A549 (cell line): Measurements from ENCODE around the gene SLC25A11. TPM values are rescaled to one million over a fixed set of nuclear protein-coding genes. Genes with fewer than 3 reads are reported as not detected.

Source experiments
- ATAC-seq, 2 experiments: fragments of 200-7000 bp in 1 of 2; fragments of >200 bp in 1 of 2; cut with Nextera tagmentation in 1 of 2; cut with Tn5 transposase in 1 of 2; 3 replicates each; pipeline versions ENCODE4 v1.8.0 to v1.9.1; 2018 to 2020; ENCODE audit warnings: mild to moderate bottlenecking in 1 of 2, moderate library complexity in 1 of 2
- CTCF ChIA-PET: fragments of 300-600 bp; sonication (Branson Sonifier 250); formaldehyde crosslinking; extraction: SDS; loops from one replicate; lab custom pipeline; 2021; ENCODE audit warnings: antibody characterized with exemption, inconsistent platforms; lab: Yijun Ruan, JAX
- POLR2A ChIA-PET: fragments of 350-600 bp; formaldehyde crosslinking; extraction: SDS; loops from one replicate; lab custom pipeline; 2021; ENCODE audit warnings: antibody characterized with exemption, inconsistent platforms; lab: Yijun Ruan, JAX
- DNase-seq, 2 experiments: peaks; one replicate each; pipeline versions ENCODE4 v3.0.0 to v3.0.0-alpha.2; 2011 to 2016; ENCODE audit warnings: low read depth in 1 of 2, low spot score in 1 of 2
- FAIRE-seq: peaks from 2 replicates; lab custom pipeline; 2011; peaks lifted over from hg19 to GRCh38; lab: Jason Lieb, UNC
- H3K27ac ChIP-seq, 2 experiments: fragments of >200 bp; sonication (Bioruptor Twin); formaldehyde crosslinking; 3 replicates each; pipeline ENCODE4 v1.5.1; 2016 to 2017
- H3K4me1 ChIP-seq: fragments of >200 bp; sonication (Bioruptor Twin); formaldehyde crosslinking; 3 replicates; pipeline ENCODE4 v1.6.1; 2016
- H3K4me2 ChIP-seq: fragments of >200 bp; sonication (Bioruptor Twin); formaldehyde crosslinking; 3 replicates; pipeline ENCODE4 v1.6.1; 2016
- H3K4me3 ChIP-seq: fragments of >200 bp; sonication (Bioruptor Twin); formaldehyde crosslinking; 3 replicates; pipeline ENCODE4 v1.5.1; 2016
- H3K9me3 ChIP-seq: fragments of >200 bp; sonication (Bioruptor Twin); formaldehyde crosslinking; 3 replicates; pipeline ENCODE4 v1.6.1; 2016
- FOSB ChIP-seq: fragments of 250-450 bp; sonication (Bioruptor Pico); IDR thresholded peaks from 2 replicates; pipeline ENCODE4 v1.5.0; 2020; ENCODE audit warnings: mild to moderate bottlenecking, moderate library complexity
- FOXS1 ChIP-seq: fragments of 250-450 bp; sonication (Bioruptor Pico); IDR thresholded peaks from 2 replicates; pipeline ENCODE4 v1.5.0; 2020; ENCODE audit warnings: mild to moderate bottlenecking, moderate library complexity
- HDAC2 ChIP-seq: fragments of 200-600 bp; sonication (generic); IDR thresholded peaks from 2 replicates; pipeline ENCODE4 v1.6.1; 2016
- JUN ChIP-seq, 2 experiments: fragments of >200 bp; sonication (Bioruptor Twin); formaldehyde crosslinking; IDR thresholded peaks; 2 replicates in 1 of 2; 3 replicates in 1 of 2; pipeline ENCODE4 v1.6.1; 2016 to 2017
- MAFK ChIP-seq: fragments of 450-650 bp; IDR thresholded peaks from 2 replicates; pipeline ENCODE4 v1.6.1; 2014; ENCODE audit not compliant: partially characterized antibody
- NPAS2 ChIP-seq: fragments of 250-450 bp; sonication (Bioruptor Pico); IDR thresholded peaks from 2 replicates; pipeline ENCODE4 v1.8.0; 2022; ENCODE audit warnings: mild to moderate bottlenecking, moderate library complexity, borderline replicate concordance
- NR3C1 ChIP-seq: fragments of >200 bp; sonication (Bioruptor Twin); formaldehyde crosslinking; IDR thresholded peaks from 3 replicates; pipeline ENCODE4 v1.6.1; 2017
- POLR2A ChIP-seq: IDR thresholded peaks from 2 replicates; pipeline ENCODE4 v1.6.1; 2012; ENCODE audit warnings: mild to moderate bottlenecking, low read length
- ZC3H11A ChIP-seq: fragments of 450-650 bp; IDR thresholded peaks from 2 replicates; pipeline ENCODE4 v1.6.1; 2014; ENCODE audit warnings: antibody characterized with exemption, mild to moderate bottlenecking
- ZFP36 ChIP-seq: fragments of 450-650 bp; IDR thresholded peaks from 2 replicates; pipeline ENCODE4 v1.6.1; 2014; ENCODE audit warnings: borderline replicate concordance; ENCODE audit not compliant: partially characterized antibody
- WGBS: methylation state at CpG from one replicate; pipeline ENCODE4 v1.1.6; 2017; ENCODE audit errors: missing lambda C conversion rate; 5-methylcytosine and 5-hydroxymethylcytosine counted together
- polyA plus RNA-seq, 4 experiments: library from polyadenylated mRNA; depleted of rRNA in 3 of 4; stranded (reverse); fragments of >200 nt; fragmentation: RNase III in 1 of 4; extraction: RNeasy Plus Mini Kit Qiagen cat#74134 plus additional on column Dnase treatment in 1 of 4; gene quantifications; 2 replicates in 3 of 4; 3 replicates in 1 of 4; pipeline ENCODE4 v1.2.3, GENCODE V29; 2011 to 2017
- TF ChIP-seq, protein P1 (sequence below): fragments of 250-450 bp; sonication (Bioruptor Pico); IDR thresholded peaks from 2 replicates; pipeline ENCODE4 v1.5.0; 2021; ENCODE audit warnings: mild to moderate bottlenecking, moderate library complexity, borderline replicate concordance
- TF ChIP-seq, protein P2 (sequence below): fragments of >200 bp; sonication (Bioruptor Twin); formaldehyde crosslinking; IDR thresholded peaks from 3 replicates; pipeline ENCODE4 v1.5.1; 2016

SLC25A11 gene
- polyA plus RNA-seq, 2 of the 4 experiments (the other 2 are of a cell fraction): 60.2 to 69.2 TPM

DNA sequence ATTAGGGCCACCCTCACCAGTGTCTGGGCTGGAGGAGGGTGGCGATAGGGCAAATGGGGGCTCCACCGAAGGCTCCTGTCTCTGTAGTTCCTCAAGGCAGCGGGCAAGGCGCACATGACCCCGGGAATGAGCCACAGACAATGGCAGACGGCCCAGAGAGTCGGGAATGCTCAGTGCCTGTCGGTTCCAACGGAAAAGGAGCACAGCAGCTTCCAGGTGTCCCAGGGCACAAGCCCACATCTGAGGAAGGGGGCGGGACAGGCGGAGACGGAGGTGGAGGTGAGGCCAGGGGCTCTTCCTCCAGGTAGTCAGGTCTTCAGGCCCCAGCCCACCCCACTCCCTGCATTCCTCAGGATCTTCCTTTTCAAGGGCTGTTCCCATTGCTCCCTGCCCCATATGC is 32.9 kb upstream of the SLC25A11 start (continued):
- TF ChIP-seq FOSB (CRISPR knock-in tag): no peak
- no peak for TF ChIP-seq HDAC2
- TF ChIP-seq, protein P1, sequence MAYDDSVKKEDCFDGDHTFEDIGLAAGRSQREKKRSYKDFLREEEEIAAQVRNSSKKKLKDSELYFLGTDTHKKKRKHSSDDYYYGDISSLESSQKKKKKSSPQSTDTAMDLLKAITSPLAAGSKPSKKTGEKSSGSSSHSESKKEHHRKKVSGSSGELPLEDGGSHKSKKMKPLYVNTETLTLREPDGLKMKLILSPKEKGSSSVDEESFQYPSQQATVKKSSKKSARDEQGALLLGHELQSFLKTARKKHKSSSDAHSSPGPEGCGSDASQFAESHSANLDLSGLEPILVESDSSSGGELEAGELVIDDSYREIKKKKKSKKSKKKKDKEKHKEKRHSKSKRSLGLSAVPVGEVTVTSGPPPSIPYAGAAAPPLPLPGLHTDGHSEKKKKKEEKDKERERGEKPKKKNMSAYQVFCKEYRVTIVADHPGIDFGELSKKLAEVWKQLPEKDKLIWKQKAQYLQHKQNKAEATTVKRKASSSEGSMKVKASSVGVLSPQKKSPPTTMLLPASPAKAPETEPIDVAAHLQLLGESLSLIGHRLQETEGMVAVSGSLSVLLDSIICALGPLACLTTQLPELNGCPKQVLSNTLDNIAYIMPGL (CRISPR knock-in tag): no peak

DNA sequence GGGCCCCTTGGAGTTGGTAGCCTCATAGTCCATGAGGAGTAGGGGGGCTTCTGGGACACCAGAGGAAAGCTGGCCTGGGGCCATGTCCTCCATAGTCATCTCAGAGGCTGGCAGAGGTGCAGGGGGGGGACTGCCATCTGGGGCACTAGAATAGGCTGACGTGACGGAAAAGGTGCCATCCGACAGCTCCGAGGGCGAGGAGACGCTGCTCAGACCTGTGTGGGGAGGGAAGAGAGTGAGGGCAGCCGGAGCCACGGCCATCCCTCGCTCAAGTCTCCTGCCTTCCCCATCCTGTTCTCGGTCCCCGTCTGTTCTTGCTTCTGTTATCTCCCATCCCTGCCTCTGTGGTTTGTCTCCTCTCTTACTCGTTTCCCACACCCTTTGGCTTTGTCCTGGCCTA is 32.5 kb upstream of the SLC25A11 start:
- ATAC-seq: no peak
- H3K4me1 ChIP-seq: peaks cover 15% of the 10 kb centered on the region
- no peak overlapping the region for H3K4me2 ChIP-seq
- WGBS: 94% methylated on average over 12 of the region's 12 CpGs
- H3K9me3 ChIP-seq: no peaks in the 10 kb centered on the region
- TF ChIP-seq ZC3H11A (no peak), MAFK (peak; percentile 37), JUN (IDR thresholded peaks at IDR 0.05) (peak in 1 of 2 experiments; percentile 15; a peak in 1 of 5 replicates), FOXS1 (CRISPR knock-in tag) (no peak)
- TF ChIP-seq, all 56 proteins: peak for 2
- FAIRE-seq: no peak
- Histone ChIP-seq H3K4me3 (no peak overlapping the region), H3K27ac (no peak overlapping the region)
- ChIA-PET POLR2A (no interaction called here), CTCF (interaction anchor here (0.6 to 11.2 kb wide), 6 partner anchors 7 to 90 kb away, joined by 3 to 148 read pairs (median 19); partner anchors contain the start of gene CAMTA2)
- no peak for DNase-seq

DNA sequence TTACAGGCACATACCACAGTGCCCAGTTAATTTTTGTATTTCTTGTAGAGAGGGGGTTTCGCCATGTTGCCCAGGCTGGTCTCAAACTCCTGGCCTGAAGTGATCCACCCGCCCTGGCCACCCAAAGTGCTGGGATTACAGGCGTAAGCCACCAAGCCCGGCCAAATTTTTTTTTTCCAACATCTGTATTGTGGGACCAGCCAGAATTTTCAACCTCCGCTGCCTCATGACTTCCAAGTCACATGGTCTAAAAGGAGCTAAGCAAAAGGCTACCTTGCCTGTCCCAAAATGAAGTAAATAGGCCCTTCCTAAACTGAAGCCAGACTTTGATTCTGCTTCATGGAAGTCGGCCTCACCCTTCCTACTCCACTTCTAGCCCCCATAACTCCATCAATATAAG is 32.0 kb upstream of the SLC25A11 start:
- POLR2A ChIA-PET: interaction anchor here (1.9 kb wide), 1 partner anchor 32 kb away, joined by 10 read pairs; the partner anchor contains the start of genes RNF167 and SLC25A11
- Histone ChIP-seq H3K4me2 (no peak overlapping the region), H3K4me3 (no peak overlapping the region), H3K4me1 (peaks cover 15% of the 10 kb centered on the region), H3K27ac (no peak overlapping the region), H3K9me3 (no peaks in the 10 kb centered on the region)
- DNase-seq (no peak), ATAC-seq (no peak), FAIRE-seq (no peak)
- CTCF ChIA-PET: interaction anchor here (0.9 to 11.2 kb wide), 5 partner anchors 8 to 91 kb away, joined by 3 to 148 read pairs (median 34); partner anchors contain the start of gene CAMTA2
- WGBS: 80% methylated on average over 6 of the region's 6 CpGs
- 0 out of 5 replicates have a peak, but pooled peaks of 1 of the 2 experiments have one; percentile 10 for TF ChIP-seq JUN (IDR thresholded peaks at IDR 0.05)
- no peak for TF ChIP-seq POLR2A

DNA sequence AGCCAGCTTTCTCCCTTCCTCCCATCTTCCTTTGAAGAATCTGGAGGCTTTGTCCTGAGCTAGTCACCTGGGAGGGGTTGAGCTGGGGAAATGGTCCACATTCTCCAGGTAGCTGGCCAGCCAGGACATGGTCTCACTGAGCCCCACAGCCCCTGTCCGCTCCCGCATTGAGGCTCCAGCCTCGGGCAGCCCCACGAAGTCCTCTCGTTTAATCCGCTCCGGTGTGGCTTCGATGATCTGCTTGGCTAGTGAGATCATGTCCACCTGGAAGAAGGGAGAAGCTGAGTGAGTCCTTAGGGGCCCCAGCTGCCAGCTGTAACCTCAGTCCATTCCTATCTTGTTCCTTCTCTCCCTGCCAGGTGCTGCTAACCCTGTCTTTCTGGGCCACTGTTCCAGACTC is 30.4 kb upstream of the SLC25A11 start:
- H3K4me3 ChIP-seq: no peak overlapping the region
- H3K4me1 ChIP-seq: peaks cover 21% of the 10 kb centered on the region
- no peak overlapping the region for H3K4me2 ChIP-seq
- no peaks in the 10 kb centered on the region for H3K9me3 ChIP-seq
- no peak for ATAC-seq
- DNase-seq: no peak
- FAIRE-seq: no peak
- whole genome bisulfite sequencing: 98% methylated on average over 8 of the region's 8 CpGs
- peak overlapping the region in 1 of 2 experiments; percentile 95; a peak in 1 of 6 replicates for H3K27ac ChIP-seq
- ChIA-PET CTCF (interaction anchor here (0.9 to 11.2 kb wide), 9 partner anchors 9 to 404 kb away, joined by 3 to 148 read pairs (median 6); partner anchors contain the start of genes CAMTA2, CHRNE, RNF167 and SLC25A11), POLR2A (interaction anchor here (0.8 to 2.0 kb wide), 3 partner anchors 17 to 30 kb away, joined by 3 to 10 read pairs (median 8); partner anchors contain the start of genes CAMTA2, RNF167 and SLC25A11)
- TF ChIP-seq NR3C1: no peak
- TF ChIP-seq, protein P2, sequence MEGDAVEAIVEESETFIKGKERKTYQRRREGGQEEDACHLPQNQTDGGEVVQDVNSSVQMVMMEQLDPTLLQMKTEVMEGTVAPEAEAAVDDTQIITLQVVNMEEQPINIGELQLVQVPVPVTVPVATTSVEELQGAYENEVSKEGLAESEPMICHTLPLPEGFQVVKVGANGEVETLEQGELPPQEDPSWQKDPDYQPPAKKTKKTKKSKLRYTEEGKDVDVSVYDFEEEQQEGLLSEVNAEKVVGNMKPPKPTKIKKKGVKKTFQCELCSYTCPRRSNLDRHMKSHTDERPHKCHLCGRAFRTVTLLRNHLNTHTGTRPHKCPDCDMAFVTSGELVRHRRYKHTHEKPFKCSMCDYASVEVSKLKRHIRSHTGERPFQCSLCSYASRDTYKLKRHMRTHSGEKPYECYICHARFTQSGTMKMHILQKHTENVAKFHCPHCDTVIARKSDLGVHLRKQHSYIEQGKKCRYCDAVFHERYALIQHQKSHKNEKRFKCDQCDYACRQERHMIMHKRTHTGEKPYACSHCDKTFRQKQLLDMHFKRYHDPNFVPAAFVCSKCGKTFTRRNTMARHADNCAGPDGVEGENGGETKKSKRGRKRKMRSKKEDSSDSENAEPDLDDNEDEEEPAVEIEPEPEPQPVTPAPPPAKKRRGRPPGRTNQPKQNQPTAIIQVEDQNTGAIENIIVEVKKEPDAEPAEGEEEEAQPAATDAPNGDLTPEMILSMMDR: no peak
- TF ChIP-seq, protein P1 (CRISPR knock-in tag): no peak
- no peak for TF ChIP-seq NPAS2 (CRISPR knock-in tag)
- no peak for TF ChIP-seq ZFP36
